ENCODE measurements around the gene LRRC59. TPM values are rescaled to one million over a fixed set of nuclear protein-coding genes. Genes with fewer than 3 reads are reported as not detected.

The LRRC59 gene
- polyA plus RNA-seq, 1 donor (not counting 4 experiments of a cell fraction or from before 2014, with no cell fraction given): 152 TPM

- dilution Hi-C loops (cut with MboI; ENCODE audit: extremely low pct_ligation_motif_present, low sequenced_read_pairs): no loop called here
- TF ChIP-seq CTCF (optimal IDR thresholded peaks at IDR 0.05 in 1 of 3, IDR thresholded peaks at IDR 0.05 in 1 of 3, conservative IDR thresholded peaks at IDR 0.05 in 1 of 3; ENCODE audit: extremely low read depth in 1 of 3, insufficient read depth in 2 of 3, low read length in 3 of 3) (no peak), EZH2 (IDR thresholded peaks at IDR 0.05; ENCODE audit: low read length) (no peak)
- Histone ChIP-seq H3K9me3 (ENCODE audit: control insufficient read depth, low read depth, low read length) (no peaks in the 10 kb centered on the region), H3K9ac (ENCODE audit: control insufficient read depth, extremely low read depth, insufficient read depth, low read length) (no peak overlapping the region), H3K4me2 (ENCODE audit: control insufficient read depth, extremely low read depth, insufficient read depth, low read depth, low read length) (peak overlapping the region; percentile 99), H3K27me3 (ENCODE audit: control insufficient read depth, extremely low read depth, insufficient read depth, low read length) (no peaks in the 10 kb centered on the region), H3K79me2 (ENCODE audit: control insufficient read depth, insufficient read depth, low read length) (peaks cover 35% of the 10 kb centered on the region), H3K36me3 (ENCODE audit: control insufficient read depth in 2 of 2, extremely low read depth in 1 of 2, insufficient read depth in 2 of 2, low read length in 2 of 2) (peaks cover 2 to 3% of the 10 kb centered on the region in 2 experiments), H3K9me1 (ENCODE audit: control insufficient read depth, extremely low read depth, insufficient read depth, low read length) (peaks cover 2% of the 10 kb centered on the region), H3K27ac (ENCODE audit: control insufficient read depth, insufficient read depth, low read length) (no peak overlapping the region), H3K4me3 (ENCODE audit: control insufficient read depth in 2 of 3, extremely low read depth in 1 of 3, insufficient read depth in 2 of 3, low read depth in 1 of 3, low read length in 3 of 3) (no peak overlapping the region), H2AFZ (ENCODE audit: control insufficient read depth, low read length) (no peak overlapping the region), H4K20me1 (ENCODE audit: control insufficient read depth, extremely low read depth, insufficient read depth, low read length) (no peaks in the 10 kb centered on the region), H3K4me1 (ENCODE audit: control insufficient read depth, extremely low read depth, insufficient read depth, low read length) (peaks cover 31% of the 10 kb centered on the region)
- FAIRE-seq (peak; percentile 94), DNase-seq (ENCODE audit: low read depth, low spot score) (no peak)
Measured at GRCh38 chr17:50348522-50349242, 48.6 kb downstream of the LRRC59 start.

DNA sequence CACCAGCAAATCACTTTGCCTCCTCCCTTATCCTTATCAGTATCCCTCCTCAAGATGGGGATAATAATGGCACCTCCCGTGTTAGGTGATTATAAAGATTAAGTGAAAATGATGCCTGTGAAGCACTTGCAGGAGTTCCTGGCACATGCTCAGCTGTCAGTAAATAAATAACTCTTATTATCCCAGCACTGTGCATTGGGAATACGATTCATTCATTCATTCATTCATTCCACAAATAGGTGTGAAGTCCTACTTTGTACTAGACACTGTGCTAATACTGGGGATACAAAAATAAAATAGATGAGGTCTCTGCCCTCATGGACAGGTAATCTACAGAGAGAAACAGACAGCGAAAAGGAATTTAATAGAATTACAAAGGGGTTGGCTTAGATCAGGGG, 49.4 kb downstream of the LRRC59 start:
- Histone ChIP-seq H3K27ac (ENCODE audit: control insufficient read depth, insufficient read depth, low read length) (no peak overlapping the region), H3K9ac (ENCODE audit: control insufficient read depth, extremely low read depth, insufficient read depth, low read length) (no peak overlapping the region), H3K4me2 (ENCODE audit: control insufficient read depth, extremely low read depth, insufficient read depth, low read depth, low read length) (peak overlapping the region; percentile 99), H3K4me1 (ENCODE audit: control insufficient read depth, extremely low read depth, insufficient read depth, low read length) (peaks cover 31% of the 10 kb centered on the region), H3K9me3 (ENCODE audit: control insufficient read depth, low read depth, low read length) (no peaks in the 10 kb centered on the region), H4K20me1 (ENCODE audit: control insufficient read depth, extremely low read depth, insufficient read depth, low read length) (no peaks in the 10 kb centered on the region), H3K4me3 (ENCODE audit: control insufficient read depth in 2 of 3, extremely low read depth in 1 of 3, insufficient read depth in 2 of 3, low read depth in 1 of 3, low read length in 3 of 3) (peak overlapping the region in 1 of 3 experiments; percentile 90), H3K27me3 (ENCODE audit: control insufficient read depth, extremely low read depth, insufficient read depth, low read length) (no peaks in the 10 kb centered on the region), H2AFZ (ENCODE audit: control insufficient read depth, low read length) (no peak overlapping the region), H3K9me1 (ENCODE audit: control insufficient read depth, extremely low read depth, insufficient read depth, low read length) (peaks cover 2% of the 10 kb centered on the region), H3K36me3 (ENCODE audit: control insufficient read depth in 2 of 2, extremely low read depth in 1 of 2, insufficient read depth in 2 of 2, low read length in 2 of 2) (peaks cover 2 to 3% of the 10 kb centered on the region in 2 experiments), H3K79me2 (ENCODE audit: control insufficient read depth, insufficient read depth, low read length) (peaks cover 35% of the 10 kb centered on the region)
- TF ChIP-seq CTCF (optimal IDR thresholded peaks at IDR 0.05 in 1 of 3, IDR thresholded peaks at IDR 0.05 in 1 of 3, conservative IDR thresholded peaks at IDR 0.05 in 1 of 3; ENCODE audit: extremely low read depth in 1 of 3, insufficient read depth in 2 of 3, low read length in 3 of 3) (no peak), EZH2 (IDR thresholded peaks at IDR 0.05; ENCODE audit: low read length) (no peak)
- no peak for DNase-seq (ENCODE audit: low read depth, low spot score)
- dilution Hi-C loops (cut with MboI; ENCODE audit: extremely low pct_ligation_motif_present, low sequenced_read_pairs): no loop called here
- FAIRE-seq: no peak
